GM20431 (cell line): ENCODE results near the gene ZNF814.
"Not testable (repeated sequence)": the region's sequence is repeated elsewhere in the genome, so short reads cannot be mapped to it uniquely, and the experiment has no call there.

ENCODE experiments used
- in situ Hi-C: fragments of 300-500 bp; cut with MseI, MboI; formaldehyde crosslinking; loops from one replicate; pipeline ENCODE4 v1.15.0; 2020; ENCODE audit warnings: low sequenced_read_pairs; ENCODE audit not compliant: unreplicated experiment

Gene ZNF814

DNA sequence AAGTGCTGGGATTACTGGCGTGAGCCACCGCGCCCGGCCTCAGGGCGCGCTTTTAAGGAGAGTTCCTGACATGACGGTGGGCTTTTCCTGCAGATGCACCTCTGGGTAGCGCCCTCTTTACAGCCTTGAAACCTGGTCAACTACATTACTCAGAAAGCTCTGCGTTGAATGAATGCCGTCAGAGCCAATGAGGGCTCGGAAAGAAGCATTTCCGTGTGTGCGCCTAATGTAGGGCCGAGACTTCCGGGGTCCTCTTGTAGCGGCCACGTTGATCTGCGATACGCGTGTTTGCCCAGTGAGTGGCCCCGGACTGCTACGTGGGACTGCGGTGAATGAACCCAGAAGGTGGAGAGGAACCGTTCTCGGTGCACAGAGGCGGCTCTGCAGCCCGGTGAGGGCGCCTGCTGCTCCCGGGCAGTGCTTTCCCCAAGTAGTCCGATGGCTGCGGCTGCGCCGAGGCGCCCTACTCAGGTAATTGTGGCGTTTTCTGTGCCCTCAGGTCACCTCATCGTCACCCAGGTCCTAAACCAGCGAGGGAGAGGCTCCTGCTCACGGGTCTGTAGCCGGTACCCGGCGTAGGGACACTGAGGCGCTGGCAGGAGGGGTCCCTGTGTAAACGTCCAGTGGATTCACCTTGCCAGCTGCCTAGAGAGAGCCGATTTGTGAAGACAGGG lies 69.2 kb downstream of the ZNF814 start:
- in situ Hi-C loops = no loop called here

DNA sequence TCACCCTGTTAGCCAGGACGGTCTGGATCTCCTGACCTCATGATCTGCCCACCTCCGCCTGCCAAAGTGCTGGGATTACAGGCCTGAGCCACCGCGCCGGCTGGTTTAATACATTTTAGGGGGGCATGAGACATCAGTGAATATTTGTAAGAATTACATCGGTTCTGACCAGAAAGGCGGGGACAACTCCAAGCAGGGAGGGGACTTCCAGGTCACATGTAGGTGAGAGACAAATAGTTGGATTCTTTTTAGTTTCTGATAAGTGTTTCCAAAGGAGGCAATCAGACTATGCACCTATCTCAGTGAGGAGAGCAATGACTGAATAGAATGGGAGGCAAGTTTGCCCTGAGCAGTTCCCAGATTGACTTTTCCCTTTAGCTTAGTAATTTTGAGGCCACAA lies 70.5 kb downstream of the ZNF814 start:
- in situ Hi-C loops = no loop called here

DNA sequence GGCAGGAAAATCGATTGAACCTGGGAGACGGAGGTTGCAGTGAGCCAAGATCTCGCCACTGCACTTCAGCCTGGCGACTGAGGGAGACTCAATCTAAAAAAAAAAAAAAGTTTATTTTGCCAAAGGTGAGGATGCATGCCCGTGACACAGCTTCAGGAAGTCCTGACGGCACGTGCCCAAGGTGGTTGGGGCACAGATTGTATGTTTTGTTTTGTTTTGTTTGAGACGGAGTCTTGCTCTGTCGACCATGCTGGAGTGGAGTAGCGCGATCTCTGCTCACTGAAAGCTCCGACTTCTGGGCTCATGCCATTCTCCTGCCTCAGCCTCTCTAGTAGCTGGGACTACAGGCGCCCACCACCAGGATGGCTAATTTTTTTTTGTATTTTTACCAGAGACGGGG lies 70.9 kb downstream of the ZNF814 start:
- in situ Hi-C loops = no loop called here

DNA sequence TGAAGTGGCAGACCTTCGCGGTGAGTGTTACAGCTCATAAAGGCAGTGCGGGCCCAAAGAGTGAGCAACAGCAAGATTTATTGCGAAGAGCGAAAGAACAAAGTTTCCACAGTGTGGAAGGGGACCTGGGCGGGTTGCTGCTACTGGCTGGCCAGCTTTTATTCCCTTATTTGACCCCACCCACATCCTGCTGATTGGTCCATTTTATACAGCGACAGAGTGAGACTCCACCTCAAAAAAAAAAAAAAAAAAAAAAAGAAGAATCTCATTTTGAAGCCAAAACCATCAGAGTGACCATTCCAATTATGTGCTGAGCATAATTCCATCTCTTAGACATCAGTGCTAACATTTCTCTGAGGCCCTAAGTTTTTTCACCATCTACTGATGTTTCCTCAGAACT lies 72.2 kb downstream of the ZNF814 start:
- in situ Hi-C loops = no loop called here

DNA sequence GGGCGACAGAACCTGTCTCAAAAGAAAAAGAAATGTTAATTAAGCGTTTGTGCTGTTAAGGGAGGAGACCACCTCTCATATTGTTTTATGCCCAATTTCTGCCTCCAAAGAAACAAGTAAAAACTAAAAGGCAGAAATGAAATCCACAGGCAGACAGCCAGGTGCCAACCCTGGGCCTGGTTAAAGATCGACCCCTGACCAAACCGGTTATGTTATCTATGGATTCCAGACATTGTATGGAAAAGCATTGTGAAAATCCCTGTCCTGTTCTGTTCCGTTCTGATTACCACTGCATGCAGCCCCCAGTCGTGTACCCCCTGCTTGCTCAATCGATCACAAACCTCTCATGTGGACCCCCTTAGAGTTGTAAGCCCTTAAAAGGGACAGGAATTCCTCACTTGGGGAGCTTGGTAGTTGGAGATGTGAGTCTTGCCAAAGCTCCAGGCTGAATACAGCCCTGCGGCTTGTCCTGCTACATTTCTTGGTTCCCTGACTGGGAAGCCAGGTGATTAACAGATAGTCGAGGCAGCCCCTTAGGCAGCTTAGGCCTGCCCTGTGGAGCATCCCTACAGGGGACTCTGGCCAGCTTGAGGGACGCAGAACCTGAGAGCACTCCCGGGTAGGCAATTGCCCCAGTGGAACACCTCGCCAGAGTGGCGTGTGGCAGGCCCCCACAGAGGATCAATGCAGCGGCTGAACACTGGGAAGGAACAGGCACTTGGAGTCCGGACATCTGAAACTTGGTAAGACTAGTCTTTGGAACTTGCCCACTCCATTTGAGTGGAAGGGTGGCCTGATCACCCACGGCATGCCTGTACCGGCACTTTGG lies 73.4 kb downstream of the ZNF814 start:
- in situ Hi-C loops = no loop called here

DNA sequence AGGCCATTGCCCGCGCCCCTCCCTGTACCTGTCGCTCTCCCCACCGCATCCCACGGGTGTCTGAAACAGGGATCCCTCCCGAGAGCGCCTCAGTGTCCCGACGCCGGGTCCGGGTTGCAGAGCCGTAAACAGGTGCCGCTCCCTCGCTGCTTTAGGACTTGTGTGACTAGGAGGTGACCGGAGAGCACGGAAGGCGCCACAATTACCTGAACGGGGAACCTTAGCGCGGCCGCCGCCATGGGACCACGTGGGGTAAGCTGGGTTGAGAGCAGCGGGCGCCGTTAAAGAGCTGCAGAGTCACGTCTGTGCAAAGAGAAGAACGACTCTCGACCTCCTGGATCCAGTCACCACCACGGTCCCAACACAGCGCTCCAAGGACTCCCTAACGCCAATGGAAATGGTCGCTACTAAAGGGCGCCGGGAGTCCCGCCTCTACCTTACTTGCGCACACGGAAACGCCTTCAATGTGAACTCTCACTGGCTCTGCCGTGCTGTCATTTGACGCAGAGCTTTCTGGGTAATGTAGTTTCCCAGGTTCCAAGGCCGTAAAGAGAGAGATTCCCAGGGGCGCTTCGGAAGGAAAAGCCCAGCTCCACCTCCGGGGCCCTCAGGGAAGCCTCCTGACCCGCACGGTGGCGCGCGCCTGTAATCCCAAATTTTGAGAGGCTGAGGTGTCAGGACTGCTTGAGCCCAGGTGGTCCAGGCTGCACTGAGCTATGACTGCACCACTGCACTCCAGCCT lies 74.2 kb downstream of the ZNF814 start, which contains the start of gene ZNF552:
ZNF552 (minus strand) TSS at position 409 of the 742 bp plus-strand sequence; CDS start at position 239, 170 bp downstream.
- in situ Hi-C loops = no loop called here

DNA sequence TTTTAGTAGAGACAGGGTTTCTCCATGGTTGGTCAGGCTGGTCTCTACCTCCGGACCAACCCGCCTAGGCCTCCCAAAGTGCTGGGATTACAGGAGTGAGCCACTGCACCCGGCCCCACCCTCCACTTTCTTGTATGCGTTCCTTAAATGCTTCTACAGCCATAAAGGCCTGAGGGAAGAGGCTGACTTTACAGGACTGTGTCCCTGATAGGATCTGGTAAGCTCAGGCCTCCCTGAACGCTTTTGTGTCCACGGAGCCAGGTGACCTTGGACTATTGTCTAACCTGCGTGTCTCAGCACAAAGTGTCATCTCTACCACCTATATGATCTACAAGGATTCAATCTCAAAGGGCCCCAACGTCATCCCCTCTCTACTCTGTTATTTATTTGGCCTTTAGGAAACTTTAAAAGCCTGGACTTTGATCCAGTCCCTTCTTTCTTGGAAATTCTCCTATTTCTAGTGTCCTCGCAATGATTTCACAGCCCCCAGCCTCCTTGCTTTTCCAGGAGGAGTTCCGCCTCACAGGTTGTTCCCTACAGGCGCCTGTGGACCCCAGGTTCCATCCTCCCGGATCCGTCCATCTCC lies 74.8 kb downstream of the ZNF814 start:
- in situ Hi-C loops = no loop called here

DNA sequence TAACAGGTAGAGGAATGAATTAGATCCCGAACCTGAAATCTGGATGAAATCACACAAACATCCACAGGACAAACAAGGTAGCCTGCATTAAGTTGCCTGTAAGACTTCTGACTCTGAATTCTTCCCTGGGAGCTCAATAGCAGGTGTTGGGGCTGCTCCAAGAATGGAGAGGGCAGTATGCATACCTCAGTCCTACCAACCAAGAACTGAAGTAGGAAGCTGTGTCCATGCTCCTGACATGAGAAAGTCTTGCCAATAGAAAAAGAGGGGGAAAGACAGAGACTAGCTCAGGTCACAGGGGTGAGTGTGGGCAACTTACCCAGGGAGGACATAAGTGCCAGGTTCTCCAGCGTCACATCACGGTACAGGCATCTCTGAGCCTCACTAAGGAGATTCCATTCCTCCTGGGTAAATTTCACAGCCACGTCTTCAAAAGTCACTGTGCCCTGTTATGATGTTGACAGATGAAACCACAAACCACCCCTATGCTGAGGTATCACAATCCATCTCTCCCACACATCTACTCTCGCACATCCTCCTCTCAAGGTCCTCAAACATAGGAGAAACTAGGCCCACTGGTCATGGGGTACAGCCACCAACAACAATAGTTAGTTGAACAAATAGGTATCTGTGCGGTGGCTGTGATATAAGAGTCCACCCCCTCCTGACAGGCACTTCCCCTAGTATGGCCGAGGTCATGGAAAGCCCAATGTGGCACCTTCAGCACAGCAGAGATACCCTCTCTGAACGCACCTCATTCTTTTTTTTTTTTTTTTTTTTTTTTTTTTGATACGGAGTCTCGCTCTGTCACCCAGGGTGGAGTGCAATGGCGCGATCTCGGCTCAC lies 75.6 kb downstream of the ZNF814 start:
- in situ Hi-C loops = not testable (repeated sequence)

DNA sequence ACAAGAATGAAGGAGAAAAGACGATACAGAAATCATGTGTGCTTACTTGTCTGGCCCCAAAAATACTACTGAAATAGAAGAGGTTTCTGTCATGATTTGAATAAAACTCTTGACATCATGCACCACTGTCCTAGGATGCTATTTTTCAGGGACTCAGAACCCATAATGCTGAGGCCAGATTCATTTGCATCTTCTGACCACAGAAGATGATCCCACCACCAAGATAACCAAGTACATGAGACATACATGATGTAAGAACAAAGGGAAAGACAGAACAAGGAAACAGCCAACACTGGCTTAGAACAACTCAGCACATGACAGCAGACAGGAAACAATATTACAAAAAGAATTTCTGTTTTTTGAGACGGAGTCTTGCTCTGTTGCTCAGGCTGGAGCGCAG lies 76.6 kb downstream of the ZNF814 start:
- in situ Hi-C loops = no loop called here

DNA sequence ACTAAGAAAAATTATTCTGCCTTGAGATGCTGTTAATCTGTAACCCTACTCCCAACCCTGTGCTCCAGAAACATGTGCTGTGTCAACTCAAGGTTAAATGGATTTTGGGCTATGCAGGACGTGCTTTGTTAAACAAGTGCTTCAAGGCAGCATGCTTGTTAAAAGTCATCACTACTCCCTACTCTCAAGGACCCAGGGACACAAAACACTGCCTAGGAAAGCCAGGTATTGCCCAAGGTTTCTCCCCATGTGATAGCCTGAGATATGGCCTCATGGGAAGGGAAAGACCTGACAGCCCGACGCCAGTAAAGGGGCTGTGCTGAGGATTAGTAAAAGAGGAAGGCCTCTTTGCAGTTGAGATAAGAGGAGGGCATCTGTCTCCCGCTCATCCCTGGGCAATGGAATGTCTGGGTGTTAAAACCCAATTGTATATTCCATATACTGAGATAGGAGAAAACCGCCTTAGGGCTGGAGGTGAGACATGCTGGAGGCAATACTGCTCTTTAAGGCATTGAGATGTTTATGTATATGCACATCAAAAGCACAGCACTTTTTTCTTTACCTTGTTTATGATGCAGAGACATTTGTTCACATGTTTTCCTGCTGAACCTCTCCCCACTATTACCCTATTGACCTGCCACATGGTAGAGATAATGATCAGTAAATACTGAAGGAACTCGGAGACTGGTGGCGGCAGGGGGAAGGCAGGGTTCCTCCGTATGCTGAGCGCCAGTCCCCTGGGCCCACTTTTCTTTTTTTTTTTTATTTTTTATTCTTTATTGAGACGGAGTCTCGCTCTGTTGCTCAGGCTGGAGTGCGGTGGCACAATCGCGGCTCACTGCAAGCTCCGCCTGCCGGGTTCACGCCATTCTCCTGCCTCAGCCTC lies 78.2 kb downstream of the ZNF814 start:
- in situ Hi-C loops = not testable (repeated sequence)

DNA sequence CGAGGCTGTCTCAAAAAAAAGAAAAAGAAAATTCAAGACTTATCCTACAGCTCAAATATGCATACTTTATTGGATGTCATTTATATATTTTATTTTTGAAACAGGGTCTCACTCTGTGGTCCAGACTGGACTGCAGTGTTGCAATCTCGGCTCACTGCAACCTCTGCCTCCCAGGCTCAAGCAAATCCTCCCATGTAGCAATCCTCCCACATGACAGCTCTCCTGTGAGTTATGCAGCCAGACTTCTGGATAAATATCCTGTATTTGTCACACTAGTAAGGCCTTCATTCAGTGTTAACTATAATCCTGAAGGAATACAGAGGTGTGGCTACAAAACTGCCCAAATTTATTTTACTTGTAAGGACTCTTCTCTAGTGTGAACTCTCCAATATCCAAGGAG lies 81.3 kb downstream of the ZNF814 start:
- in situ Hi-C loops = no loop called here

DNA sequence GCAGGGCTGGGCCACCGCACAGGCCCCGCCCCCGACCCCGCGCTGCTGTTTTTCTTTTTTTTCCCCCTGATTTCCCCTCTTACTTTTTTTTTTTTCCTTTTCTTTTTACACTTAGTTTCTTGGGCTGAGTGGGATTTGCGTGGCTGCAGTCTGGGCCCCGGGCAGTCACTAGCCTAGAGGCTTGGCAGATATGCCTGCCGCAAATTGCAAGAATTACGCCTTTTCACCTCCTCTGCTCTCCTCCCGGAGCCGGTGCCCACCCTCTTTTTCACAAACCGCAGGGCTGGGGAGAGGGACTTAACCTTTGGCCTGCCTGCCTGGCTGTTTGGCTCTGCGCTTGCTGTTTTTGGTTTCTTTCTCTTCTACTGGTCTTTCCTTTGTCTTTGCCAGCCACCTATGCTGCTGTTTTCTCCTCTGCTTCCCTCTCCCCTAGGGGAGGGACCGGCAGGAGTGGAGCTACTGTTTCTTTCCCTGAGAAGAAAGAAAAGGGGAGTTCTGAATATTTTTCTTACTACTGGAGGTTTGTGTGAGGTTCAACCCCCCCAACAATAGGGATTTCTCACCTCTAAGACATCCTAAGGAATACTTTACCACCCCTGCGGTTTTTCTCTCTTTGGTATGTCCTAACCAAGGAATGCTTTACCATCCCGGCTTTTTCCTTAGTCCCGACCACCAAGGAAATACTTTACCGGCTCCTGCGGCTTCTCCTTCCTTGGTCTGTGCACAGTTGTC lies 85.1 kb downstream of the ZNF814 start:
- in situ Hi-C loops = no loop called here

DNA sequence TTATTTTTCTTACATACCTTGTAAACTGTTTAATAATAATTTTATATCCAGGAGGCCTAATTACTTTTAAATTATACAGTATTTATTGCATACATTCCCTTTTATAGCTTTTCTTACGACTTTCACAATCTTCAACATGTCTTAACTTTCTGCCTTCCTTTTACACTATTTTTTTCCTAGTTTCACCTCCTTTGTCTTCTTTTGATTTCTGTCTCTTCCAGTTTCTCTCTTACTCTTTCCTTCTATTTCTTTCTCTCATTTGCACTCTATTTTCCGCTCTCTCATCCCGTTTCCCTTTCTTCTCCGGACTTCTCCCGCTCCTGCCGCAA lies 85.6 kb downstream of the ZNF814 start:
- in situ Hi-C loops = no loop called here

DNA sequence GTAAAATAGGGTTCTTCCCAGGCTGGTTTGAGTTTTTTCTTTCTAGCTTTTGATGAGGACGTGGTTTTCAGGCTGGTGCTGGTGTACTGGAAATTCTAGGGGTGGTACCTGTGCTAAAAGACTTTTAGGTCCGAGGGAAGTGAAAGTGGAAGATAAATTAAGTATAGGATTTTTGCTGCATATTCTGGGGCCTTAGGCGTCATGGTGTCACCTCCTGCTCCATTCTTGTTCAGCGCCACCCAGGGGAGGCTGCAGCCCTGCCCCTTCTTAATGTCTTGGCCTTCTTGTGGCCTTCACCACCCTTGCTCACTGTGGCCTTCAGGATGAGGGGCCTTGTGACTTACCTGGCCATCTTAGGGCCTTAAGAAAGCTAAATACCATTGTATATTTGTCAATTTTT lies 86.6 kb downstream of the ZNF814 start:
- in situ Hi-C loops = no loop called here

DNA sequence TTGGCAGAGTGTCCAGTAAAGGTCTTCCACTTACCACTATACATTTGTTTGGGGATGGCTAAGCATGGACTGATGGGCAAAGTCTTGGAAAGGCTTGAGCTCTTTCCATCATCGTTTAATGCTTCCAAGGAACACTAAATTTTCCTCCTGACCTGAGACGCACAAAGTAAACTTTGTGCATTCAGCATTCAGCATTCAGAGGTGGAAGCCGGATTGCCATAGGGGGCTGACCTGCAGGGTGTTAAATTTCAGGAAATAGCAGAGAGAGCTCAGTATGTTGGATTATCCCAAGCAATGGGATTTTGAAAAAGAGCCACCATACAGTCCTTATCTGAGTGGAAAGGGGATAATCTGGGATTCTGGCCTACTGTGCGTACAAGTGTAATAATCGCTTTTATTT lies 88.1 kb downstream of the ZNF814 start:
- in situ Hi-C loops = no loop called here
